WTC11 (cell line): ENCODE measurements around the gene ANKRD23.

Experiments used
- ETV6 ChIP-seq: sonication (generic); formaldehyde crosslinking; IDR thresholded peaks from 2 replicates; pipeline ENCODE4 v1.8.1; 2022; ENCODE audit warnings: mild to moderate bottlenecking, missing genetic modification reagents
- SMAD3 ChIP-seq: sonication (generic); formaldehyde crosslinking; IDR thresholded peaks from 2 replicates; pipeline ENCODE4 v1.8.0; 2022; ENCODE audit warnings: missing genetic modification reagents, mild to moderate bottlenecking, borderline replicate concordance

GRCh38 chr2:96861074-96861473 lies 17.3 kb upstream of the ANKRD23 start:
- no peak for TF ChIP-seq SMAD3 (CRISPR knock-in tag)
- no peak for TF ChIP-seq ETV6 (CRISPR knock-in tag)
